Measurements from ENCODE around the gene OAF. TPM values are rescaled to one million over a fixed set of nuclear protein-coding genes. Genes with fewer than 3 reads are reported as not detected.
A peak's percentile ranks its signal among the peaks of the same experiment; 100 is the strongest.

Gene OAF
- total RNA-seq, 1 donor from 2014 or later, result 56.7 TPM

- H3K4me1 ChIP-seq, result peaks cover 30% of the 10 kb centered on the region
- H3K36me3 ChIP-seq, result no peaks in the 10 kb centered on the region
- no peak for DNase-seq (ENCODE audit: extremely low spot score in 2 of 2)
- TF ChIP-seq POLR2AphosphoS5 (IDR thresholded peaks at IDR 0.05; ENCODE audit: insufficient read depth in 1 of 2, low read depth in 1 of 2) (peak in 1 of 2 donors; percentile 22), CTCF (IDR thresholded peaks at IDR 0.05) (no peak), POLR2A (IDR thresholded peaks at IDR 0.05) (no peak)
- intact Hi-C loops (cut with DNase I), result no loop called here
- no peaks in the 10 kb centered on the region for H3K9me3 ChIP-seq
- H3K27me3 ChIP-seq, result no peaks in the 10 kb centered on the region
- no peak overlapping the region for H3K4me3 ChIP-seq
- peak overlapping the region; percentile 61 for H3K27ac ChIP-seq
Observed at GRCh38 chr11:120197251-120197891, 13.5 kb upstream of the OAF start.

GRCh38 chr11:120197977-120198376, 12.9 kb upstream of the OAF start:
- no peak for DNase-seq (ENCODE audit: extremely low spot score in 2 of 2)
- TF ChIP-seq POLR2A (IDR thresholded peaks at IDR 0.05) (no peak), POLR2AphosphoS5 (IDR thresholded peaks at IDR 0.05; ENCODE audit: insufficient read depth in 1 of 2, low read depth in 1 of 2) (no peak), CTCF (IDR thresholded peaks at IDR 0.05) (no peak)
- Histone ChIP-seq H3K4me3 (no peak overlapping the region), H3K9me3 (no peaks in the 10 kb centered on the region), H3K27ac (peak overlapping the region; percentile 61), H3K36me3 (no peaks in the 10 kb centered on the region), H3K27me3 (no peaks in the 10 kb centered on the region), H3K4me1 (peaks cover 30% of the 10 kb centered on the region)
- intact Hi-C loops (cut with DNase I), result no loop called here

- intact Hi-C loops (cut with DNase I), result no loop called here
- Histone ChIP-seq H3K27me3 (no peaks in the 10 kb centered on the region), H3K4me3 (no peak overlapping the region), H3K4me1 (peaks cover 30% of the 10 kb centered on the region), H3K27ac (peak overlapping the region; percentile 61), H3K36me3 (no peaks in the 10 kb centered on the region), H3K9me3 (no peaks in the 10 kb centered on the region)
- TF ChIP-seq CTCF (IDR thresholded peaks at IDR 0.05) (no peak), POLR2AphosphoS5 (IDR thresholded peaks at IDR 0.05; ENCODE audit: insufficient read depth in 1 of 2, low read depth in 1 of 2) (no peak), POLR2A (IDR thresholded peaks at IDR 0.05) (no peak)
- no peak for DNase-seq (ENCODE audit: extremely low spot score in 2 of 2)
Observed at GRCh38 chr11:120198403-120198786, 12.4 kb upstream of the OAF start.

GRCh38 chr11:120198787-120199469, 11.9 kb upstream of the OAF start:
- H3K4me3 ChIP-seq, result no peak overlapping the region
- H3K36me3 ChIP-seq, result no peaks in the 10 kb centered on the region
- peak overlapping the region; percentile 61 for H3K27ac ChIP-seq
- no peaks in the 10 kb centered on the region for H3K27me3 ChIP-seq
- intact Hi-C loops (cut with DNase I), result no loop called here
- H3K4me1 ChIP-seq, result peaks cover 30% of the 10 kb centered on the region
- TF ChIP-seq CTCF (IDR thresholded peaks at IDR 0.05) (no peak), POLR2A (IDR thresholded peaks at IDR 0.05) (no peak), POLR2AphosphoS5 (IDR thresholded peaks at IDR 0.05; ENCODE audit: insufficient read depth in 1 of 2, low read depth in 1 of 2) (no peak)
- H3K9me3 ChIP-seq, result no peaks in the 10 kb centered on the region
- DNase-seq (ENCODE audit: extremely low spot score in 2 of 2), result no peak

GRCh38 chr11:120199613-120200012, 11.2 kb upstream of the OAF start:
- Histone ChIP-seq H3K36me3 (no peaks in the 10 kb centered on the region), H3K4me3 (no peak overlapping the region), H3K4me1 (peaks cover 34% of the 10 kb centered on the region), H3K27ac (no peak overlapping the region), H3K9me3 (no peaks in the 10 kb centered on the region), H3K27me3 (no peaks in the 10 kb centered on the region)
- intact Hi-C loops (cut with DNase I), result no loop called here
- TF ChIP-seq CTCF (IDR thresholded peaks at IDR 0.05), result no peak
- TF ChIP-seq POLR2AphosphoS5 (IDR thresholded peaks at IDR 0.05; ENCODE audit: insufficient read depth in 1 of 2, low read depth in 1 of 2), result no peak
- TF ChIP-seq POLR2A (IDR thresholded peaks at IDR 0.05), result no peak
- no peak for DNase-seq (ENCODE audit: extremely low spot score in 2 of 2)
